ENCODE results near the gene SLC23A3. TPM values are rescaled to one million over a fixed set of nuclear protein-coding genes. Genes with fewer than 3 reads are reported as not detected.
A peak's percentile ranks its signal among the peaks of the same experiment; 100 is the strongest.

The SLC23A3 gene
- total and polyA plus RNA-seq, 5 donors: 0.56 to 0.95 (median 0.57) TPM

GRCh38 chr2:219163156-219163555 lies 6.7 kb downstream of the SLC23A3 start:
- no peaks in the 10 kb centered on the region for H3K9me3 ChIP-seq (ENCODE audit: control insufficient read depth, low read length)
- intact Hi-C loops (cut with DNase I): loop anchor here in 2 of 4 donors (5.0 to 10.0 kb wide), 2 partner anchors 132 to 134 kb away; no protein-coding TSS in a partner anchor
- WGBS: 91% methylated on average over 6 of the region's 6 CpGs
- DNase-seq (no peak), ATAC-seq (no peak)
- H3K27ac ChIP-seq (ENCODE audit: low read length): no peak overlapping the region
- no peak overlapping the region for H3K4me3 ChIP-seq (ENCODE audit: low read length)
- peaks cover 3% of the 10 kb centered on the region for H3K4me1 ChIP-seq (ENCODE audit: control insufficient read depth, insufficient read depth, low read length)
- H3K27me3 ChIP-seq (ENCODE audit: control insufficient read depth, insufficient read depth): no peaks in the 10 kb centered on the region

GRCh38 chr2:219161097-219161496 lies 8.7 kb downstream of the SLC23A3 start:
- Histone ChIP-seq H3K9me3 (ENCODE audit: control insufficient read depth, low read length) (no peaks in the 10 kb centered on the region), H3K27me3 (ENCODE audit: control insufficient read depth, insufficient read depth) (no peaks in the 10 kb centered on the region), H3K27ac (ENCODE audit: low read length) (peak overlapping the region; percentile 98), H3K4me1 (ENCODE audit: control insufficient read depth, insufficient read depth, low read length) (peaks cover 3% of the 10 kb centered on the region), H3K4me3 (ENCODE audit: low read length) (peak overlapping the region; percentile 61)
- intact Hi-C loops (cut with DNase I): loop anchor here in 3 of 4 donors (2.0 to 10.0 kb wide), 3 partner anchors 134 to 136 kb away; no protein-coding TSS in a partner anchor
- ATAC-seq (no peak), DNase-seq (no peak)
- 70% methylated on average over 4 of the region's 4 CpGs for WGBS

GRCh38 chr2:219160186-219161017 lies 9.4 kb downstream of the SLC23A3 start, which contains the start of gene NHEJ1:
Gene NHEJ1, minus strand, starts transcription at chr2:219160815. Its CDS starts 2,453 bp downstream, at chr2:219158362.
- under 1% methylated on average over 70 of the region's 70 CpGs for WGBS
- peak; percentile 97 to 99 (median 99) for DNase-seq
- intact Hi-C loops (cut with DNase I): loop anchor here in 3 of 4 donors (2.0 to 10.0 kb wide), 3 partner anchors 134 to 137 kb away; no protein-coding TSS in a partner anchor

GRCh38 chr2:219159771-219160185 lies 10.1 kb downstream of the SLC23A3 start:
- intact Hi-C loops (cut with DNase I): loop anchor here in 3 of 4 donors (2.0 to 10.0 kb wide), 3 partner anchors 135 to 138 kb away; no protein-coding TSS in a partner anchor
- H3K9me3 ChIP-seq (ENCODE audit: control insufficient read depth, low read length): no peaks in the 10 kb centered on the region
- no peak for ATAC-seq

More at GRCh38 chr2:219160186-219161017, 9.4 kb downstream of the SLC23A3 start, which contains the start of gene NHEJ1:
- H3K27ac ChIP-seq (ENCODE audit: low read length): peak within 1 kb of the TSS; percentile 98
- no peaks in the 10 kb centered on the region for H3K27me3 ChIP-seq (ENCODE audit: control insufficient read depth, insufficient read depth)
- ATAC-seq: peak; percentile 98 to 99
- no peaks in the 10 kb centered on the region for H3K9me3 ChIP-seq (ENCODE audit: control insufficient read depth, low read length)
- H3K4me3 ChIP-seq (ENCODE audit: low read length): peak within 1 kb of the TSS; percentile 61
- H3K4me1 ChIP-seq (ENCODE audit: control insufficient read depth, insufficient read depth, low read length): peaks cover 3% of the 10 kb centered on the region

GRCh38 chr2:219158586-219158985 lies 11.2 kb downstream of the SLC23A3 start:
- intact Hi-C loops (cut with DNase I): no loop called here
- Histone ChIP-seq H3K4me1 (ENCODE audit: control insufficient read depth, insufficient read depth, low read length) (peaks cover 3% of the 10 kb centered on the region), H3K4me3 (ENCODE audit: low read length) (no peak overlapping the region), H3K9me3 (ENCODE audit: control insufficient read depth, low read length) (no peaks in the 10 kb centered on the region), H3K27ac (ENCODE audit: low read length) (no peak overlapping the region), H3K27me3 (ENCODE audit: control insufficient read depth, insufficient read depth) (no peaks in the 10 kb centered on the region)
- ATAC-seq: no peak
- no peak for DNase-seq
- WGBS: 86% methylated on average over 3 of the region's 3 CpGs

More at GRCh38 chr2:219159771-219160185, 10.1 kb downstream of the SLC23A3 start:
- Histone ChIP-seq H3K4me1 (ENCODE audit: control insufficient read depth, insufficient read depth, low read length) (peaks cover 3% of the 10 kb centered on the region), H3K4me3 (ENCODE audit: low read length) (peak overlapping the region; percentile 61), H3K27ac (ENCODE audit: low read length) (peak overlapping the region; percentile 5), H3K27me3 (ENCODE audit: control insufficient read depth, insufficient read depth) (no peaks in the 10 kb centered on the region)
- DNase-seq: no peak
- WGBS: 8% methylated on average over 18 of the region's 18 CpGs

- WGBS: 96% methylated on average over 4 of the region's 4 CpGs
- intact Hi-C loops (cut with DNase I): no loop called here
- Histone ChIP-seq H3K27me3 (ENCODE audit: control insufficient read depth, insufficient read depth) (no peaks in the 10 kb centered on the region), H3K4me3 (ENCODE audit: low read length) (no peak overlapping the region), H3K9me3 (ENCODE audit: control insufficient read depth, low read length) (no peaks in the 10 kb centered on the region), H3K27ac (ENCODE audit: low read length) (no peak overlapping the region), H3K4me1 (ENCODE audit: control insufficient read depth, insufficient read depth, low read length) (peaks cover 3% of the 10 kb centered on the region)
- DNase-seq (no peak), ATAC-seq (no peak)
Observed at GRCh38 chr2:219158025-219158424, 11.8 kb downstream of the SLC23A3 start.

GRCh38 chr2:219157396-219157795 lies 12.4 kb downstream of the SLC23A3 start:
- no peak for ATAC-seq
- H3K27ac ChIP-seq (ENCODE audit: low read length): no peak overlapping the region
- no peak for DNase-seq
- H3K27me3 ChIP-seq (ENCODE audit: control insufficient read depth, insufficient read depth): no peaks in the 10 kb centered on the region
- H3K9me3 ChIP-seq (ENCODE audit: control insufficient read depth, low read length): no peaks in the 10 kb centered on the region
- H3K4me3 ChIP-seq (ENCODE audit: low read length): no peak overlapping the region
- H3K4me1 ChIP-seq (ENCODE audit: control insufficient read depth, insufficient read depth, low read length): peaks cover 3% of the 10 kb centered on the region
- 90% methylated on average over 8 of the region's 8 CpGs for WGBS
- intact Hi-C loops (cut with DNase I): no loop called here

- no peak overlapping the region for H3K27ac ChIP-seq (ENCODE audit: low read length)
- no peaks in the 10 kb centered on the region for H3K9me3 ChIP-seq (ENCODE audit: control insufficient read depth, low read length)
- H3K4me1 ChIP-seq (ENCODE audit: control insufficient read depth, insufficient read depth, low read length): no peaks in the 10 kb centered on the region
- 7% methylated on average over 4 of the region's 4 CpGs for WGBS
- no peaks in the 10 kb centered on the region for H3K27me3 ChIP-seq (ENCODE audit: control insufficient read depth, insufficient read depth)
- intact Hi-C loops (cut with DNase I): loop anchor here in 1 of 4 donors (2.0 kb wide), 1 partner anchor 96 kb away; no protein-coding TSS in a partner anchor
- no peak overlapping the region for H3K4me3 ChIP-seq (ENCODE audit: low read length)
- DNase-seq: peak in 1 of 3 donors; percentile 42
- ATAC-seq: peak; percentile 52 to 53
Observed at GRCh38 chr2:219155054-219155644, 14.7 kb downstream of the SLC23A3 start.

- WGBS: 30% methylated on average over 1 of the region's 1 CpG
- Histone ChIP-seq H3K27me3 (ENCODE audit: control insufficient read depth, insufficient read depth) (no peaks in the 10 kb centered on the region), H3K4me1 (ENCODE audit: control insufficient read depth, insufficient read depth, low read length) (no peaks in the 10 kb centered on the region), H3K4me3 (ENCODE audit: low read length) (no peak overlapping the region), H3K27ac (ENCODE audit: low read length) (no peak overlapping the region), H3K9me3 (ENCODE audit: control insufficient read depth, low read length) (no peaks in the 10 kb centered on the region)
- DNase-seq (no peak), ATAC-seq (no peak)
- intact Hi-C loops (cut with DNase I): loop anchor here in 2 of 4 donors (2.0 to 10.0 kb wide), 3 partner anchors 91 to 122 kb away; no protein-coding TSS in a partner anchor
Observed at GRCh38 chr2:219149667-219150066, 20.2 kb downstream of the SLC23A3 start.

- DNase-seq (no peak), ATAC-seq (peak in 1 of 2 donors; percentile 38)
- no peaks in the 10 kb centered on the region for H3K27me3 ChIP-seq (ENCODE audit: control insufficient read depth, insufficient read depth)
- intact Hi-C loops (cut with DNase I): loop anchor here in 1 of 4 donors (10.0 kb wide), 1 partner anchor 88 kb away; no protein-coding TSS in a partner anchor
- H3K4me3 ChIP-seq (ENCODE audit: low read length): no peak overlapping the region
- H3K27ac ChIP-seq (ENCODE audit: low read length): no peak overlapping the region
- H3K9me3 ChIP-seq (ENCODE audit: control insufficient read depth, low read length): no peaks in the 10 kb centered on the region
- 93% methylated on average over 6 of the region's 6 CpGs for WGBS
- H3K4me1 ChIP-seq (ENCODE audit: control insufficient read depth, insufficient read depth, low read length): no peaks in the 10 kb centered on the region
Observed at GRCh38 chr2:219142329-219142728, 27.5 kb downstream of the SLC23A3 start.

Data from right cardiac atrium (tissue), 5 donors.